H1 (cell line): Measurements from ENCODE around the gene IGSF9. TPM values are rescaled to one million over a fixed set of nuclear protein-coding genes. Genes with fewer than 3 reads are reported as not detected.

Experiments used
- CTCF ChIA-PET: fragments of 300-600 bp; sonication (Branson Sonifier 250); formaldehyde crosslinking; loops from one replicate; lab custom pipeline; 2021; ENCODE audit not compliant: partially characterized antibody; lab: Charles Lee
- POLR2A ChIA-PET: fragments of 300-600 bp; sonication (Branson Sonifier 250); formaldehyde crosslinking; loops from one replicate; lab custom pipeline; 2021; ENCODE audit warnings: inconsistent platforms; ENCODE audit not compliant: partially characterized antibody; lab: Charles Lee
- DNase-seq, 2 experiments: peaks; one replicate each; pipeline versions ENCODE4 v3.0.0 to v3.0.0-alpha.2; 2010 to 2022; ENCODE audit warnings: low spot score in 2 of 2, low read depth in 1 of 2, mixed read lengths in 1 of 2
- FAIRE-seq: peaks from 2 replicates; lab custom pipeline; 2011; peaks lifted over from hg19 to GRCh38; lab: Jason Lieb, UNC
- H2AFZ ChIP-seq: 2 replicates; pipeline ENCODE4 v1.8.1; 2012; ENCODE audit warnings: low read length, inconsistent platforms
- H2AK5ac ChIP-seq: 2 replicates; pipeline ENCODE4 v1.6.1; 2013; ENCODE audit warnings: low read depth, low read length
- H2BK120ac ChIP-seq: replicated peaks from 2 replicates; pipeline ENCODE3; 2013; ENCODE audit warnings: low read depth, low read length, inconsistent platforms
- H2BK12ac ChIP-seq: 2 replicates; pipeline ENCODE4 v1.6.1; 2013; ENCODE audit warnings: low read depth, low read length
- H2BK15ac ChIP-seq: 2 replicates; pipeline ENCODE4 v1.6.1; 2013; ENCODE audit warnings: low read length
- H2BK20ac ChIP-seq: 2 replicates; pipeline ENCODE4 v1.6.1; 2013; ENCODE audit warnings: low read length
- H2BK5ac ChIP-seq: 2 replicates; pipeline ENCODE4 v1.6.1; 2013; ENCODE audit warnings: low read depth, low read length
- H3K14ac ChIP-seq: 2 replicates; pipeline ENCODE4 v1.6.1; 2013; ENCODE audit warnings: inconsistent platforms; ENCODE audit not compliant: insufficient read length
- H3K18ac ChIP-seq: 2 replicates; pipeline ENCODE4 v1.6.1; 2013; ENCODE audit warnings: low read length; ENCODE audit errors: extremely low read depth
- H3K23ac ChIP-seq: 2 replicates; pipeline ENCODE4 v1.6.1; 2013; ENCODE audit warnings: inconsistent platforms; ENCODE audit not compliant: insufficient read length
- H3K23me2 ChIP-seq: 2 replicates; pipeline ENCODE4 v1.6.1; 2013; ENCODE audit warnings: low read depth, low read length
- H3K27ac ChIP-seq: 2 replicates; pipeline ENCODE4 v1.6.1; 2011; ENCODE audit warnings: low read depth, low read length, inconsistent platforms
- H3K27me3 ChIP-seq, 4 experiments: replicated peaks in 1 of 4; 1 replicate in 1 of 4; 2 replicates in 3 of 4; pipeline versions ENCODE4 v1.6.1 to v1.8.1; 2011 to 2013; ENCODE audit warnings: low read length in 3 of 4, mild to moderate bottlenecking in 3 of 4, inconsistent platforms in 2 of 4, mixed read lengths in 2 of 4, moderate library complexity in 1 of 4; ENCODE audit not compliant: control insufficient read depth in 3 of 4, insufficient read depth in 3 of 4; ENCODE audit errors: extremely low read depth in 1 of 4
- H3K36me3 ChIP-seq, 4 experiments: 2 replicates each; pipeline versions ENCODE4 v1.6.1 to v1.8.1; 2011 to 2013; ENCODE audit warnings: mild to moderate bottlenecking in 4 of 4, low read length in 3 of 4, moderate library complexity in 2 of 4, control low read depth in 1 of 4, inconsistent platforms in 1 of 4; ENCODE audit not compliant: insufficient read depth in 4 of 4, control insufficient read depth in 2 of 4
- H3K4ac ChIP-seq: replicated peaks from 2 replicates; pipeline ENCODE3; 2013; ENCODE audit warnings: low read length, low read depth, mixed read lengths, inconsistent platforms; ENCODE audit not compliant: insufficient read length
- H3K4me1 ChIP-seq, 4 experiments: replicated peaks in 1 of 4; 1 replicate in 1 of 4; 2 replicates in 3 of 4; pipeline versions ENCODE4 v1.6.1 to v1.8.1; 2011 to 2013; ENCODE audit warnings: low read length in 3 of 4, inconsistent platforms in 2 of 4, mixed read lengths in 1 of 4; ENCODE audit not compliant: insufficient read depth in 4 of 4, control insufficient read depth in 3 of 4
- H3K4me2 ChIP-seq, 2 experiments: 2 replicates each; pipeline versions ENCODE4 v1.6.1 to v1.8.1; 2011 to 2013; ENCODE audit warnings: low read depth in 2 of 2, low read length in 2 of 2, control low read depth in 1 of 2, inconsistent platforms in 1 of 2, mild to moderate bottlenecking in 1 of 2; ENCODE audit not compliant: insufficient read depth in 1 of 2
- H3K4me3 ChIP-seq, 4 experiments: fragments of 200-600, 300-600 bp in 1 of 4; sonication (generic), shearing (Covaris generic), sonication (Bioruptor Twin) in 1 of 4; 2 replicates each; pipeline versions ENCODE4 v1.5.1 to v1.8.1; 2011 to 2016; ENCODE audit warnings: low read length in 4 of 4, low read depth in 3 of 4, control low read depth in 2 of 4, inconsistent platforms in 2 of 4, mild to moderate bottlenecking in 2 of 4, mixed read lengths in 1 of 4, moderate library complexity in 1 of 4; ENCODE audit not compliant: insufficient read depth in 2 of 4; ENCODE audit errors: extremely low read depth in 1 of 4
- H3K56ac ChIP-seq: replicated peaks from 2 replicates; pipeline ENCODE3; 2013; ENCODE audit warnings: low read depth, mild to moderate bottlenecking, mixed read lengths, low read length, inconsistent platforms; ENCODE audit not compliant: insufficient read length
- H3K79me1 ChIP-seq: 2 replicates; pipeline ENCODE4 v1.6.1; 2013; ENCODE audit warnings: low read depth, low read length, control low read depth
- H3K79me2 ChIP-seq, 2 experiments: 2 replicates each; pipeline versions ENCODE4 v1.6.1 to v1.8.1; 2012 to 2013; ENCODE audit warnings: low read length in 2 of 2, mild to moderate bottlenecking in 2 of 2, inconsistent platforms in 1 of 2; ENCODE audit not compliant: insufficient read depth in 2 of 2, control insufficient read depth in 1 of 2
- H3K9ac ChIP-seq, 4 experiments: replicated peaks in 1 of 4; 1 replicate in 1 of 4; 2 replicates in 3 of 4; pipeline versions ENCODE4 v1.6.1 to v1.8.1; 2011 to 2013; ENCODE audit warnings: low read depth in 3 of 4, low read length in 3 of 4, control low read depth in 2 of 4, mild to moderate bottlenecking in 2 of 4, moderate library complexity in 2 of 4, inconsistent platforms in 1 of 4; ENCODE audit errors: extremely low read depth in 1 of 4
- H3K9me3 ChIP-seq, 2 experiments: 2 replicates each; pipeline versions ENCODE4 v1.6.1 to v1.8.1; 2012 to 2013; ENCODE audit warnings: mild to moderate bottlenecking in 2 of 2, moderate library complexity in 2 of 2, control low read depth in 1 of 2, inconsistent platforms in 1 of 2, low read depth in 1 of 2, low read length in 1 of 2, mixed read lengths in 1 of 2; ENCODE audit not compliant: insufficient read depth in 2 of 2
- H4K20me1 ChIP-seq, 2 experiments: replicated peaks in 1 of 2; 2 replicates each; pipeline versions ENCODE3 to v1.8.1; 2011 to 2013; ENCODE audit warnings: inconsistent platforms in 2 of 2, low read length in 2 of 2, mild to moderate bottlenecking in 1 of 2; ENCODE audit not compliant: insufficient read depth in 2 of 2, control insufficient read depth in 1 of 2
- H4K5ac ChIP-seq: 2 replicates; pipeline ENCODE4 v1.6.1; 2013; ENCODE audit warnings: low read length, low read depth, mixed read lengths, inconsistent platforms; ENCODE audit not compliant: insufficient read length
- H4K8ac ChIP-seq: 2 replicates; pipeline ENCODE4 v1.8.0; 2013; ENCODE audit warnings: mild to moderate bottlenecking, moderate library complexity, low read length, inconsistent platforms; ENCODE audit not compliant: insufficient read depth; ENCODE audit errors: extremely low read depth
- H4K91ac ChIP-seq: replicated peaks from 2 replicates; pipeline ENCODE3; 2013; ENCODE audit warnings: low read length, mixed read lengths, inconsistent platforms; ENCODE audit not compliant: insufficient read length
- EP300 ChIP-seq, 2 experiments: IDR thresholded peaks; 1 replicate in 1 of 2; 2 replicates in 1 of 2; pipeline ENCODE4 v1.6.1; 2011 to 2012; ENCODE audit warnings: low read depth in 2 of 2, low read length in 2 of 2, mild to moderate bottlenecking in 2 of 2, borderline replicate concordance in 1 of 2, inconsistent platforms in 1 of 2, moderate library complexity in 1 of 2
- POU5F1 ChIP-seq: IDR thresholded peaks from 2 replicates; pipeline ENCODE4 v1.6.1; 2011; ENCODE audit warnings: low read depth, mild to moderate bottlenecking, low read length, moderate library complexity
- WGBS, 2 experiments: shearing (Covaris generic) in 1 of 2; methylation state at CpG; one replicate each; pipeline versions ENCODE4 v1.1.6 to v1.1.7; 2013 to 2015; ENCODE audit warnings: low lambda C conversion rate in 2 of 2, mixed read lengths in 2 of 2, inconsistent platforms in 1 of 2, low coverage in 1 of 2, missing lambda C conversion rate in 1 of 2; ENCODE audit not compliant: insufficient replicate concordance in 2 of 2, insufficient coverage in 1 of 2, insufficient read length in 1 of 2; ENCODE audit errors: extremely low coverage in 1 of 2, missing lambda C conversion rate in 1 of 2; 5-methylcytosine and 5-hydroxymethylcytosine counted together
- polyA plus RNA-seq, 7 experiments: library from polyadenylated mRNA; depleted of rRNA in 3 of 7; stranded (reverse) in 5 of 7; unstranded in 2 of 7; fragments of >200 nt in 5 of 7; fragments of 200-250 nt in 2 of 7; gene quantifications; 1 replicate in 5 of 7; 2 replicates in 1 of 7; 4 replicates in 1 of 7; pipeline versions ENCODE4 v1.2.1 to v1.2.3, GENCODE V29; 2011 to 2013; ENCODE audit warnings: missing spikeins in 2 of 7, mixed read lengths in 2 of 7
- total RNA-seq: library from RNA; stranded (reverse); fragmentation: NEBNext Ultra II Directional; extraction: Animal tissue kit (Norgen Biotek cat#: 25700); gene quantifications from 2 replicates; pipeline ENCODE4 v1.2.1, GENCODE V29; 2021

IGSF9 gene
- total and polyA plus RNA-seq, 2 of the 8 experiments (the other 6 are each of a cell fraction or from before 2014, with no cell fraction given), result 10.9 to 28.1 TPM

DNA sequence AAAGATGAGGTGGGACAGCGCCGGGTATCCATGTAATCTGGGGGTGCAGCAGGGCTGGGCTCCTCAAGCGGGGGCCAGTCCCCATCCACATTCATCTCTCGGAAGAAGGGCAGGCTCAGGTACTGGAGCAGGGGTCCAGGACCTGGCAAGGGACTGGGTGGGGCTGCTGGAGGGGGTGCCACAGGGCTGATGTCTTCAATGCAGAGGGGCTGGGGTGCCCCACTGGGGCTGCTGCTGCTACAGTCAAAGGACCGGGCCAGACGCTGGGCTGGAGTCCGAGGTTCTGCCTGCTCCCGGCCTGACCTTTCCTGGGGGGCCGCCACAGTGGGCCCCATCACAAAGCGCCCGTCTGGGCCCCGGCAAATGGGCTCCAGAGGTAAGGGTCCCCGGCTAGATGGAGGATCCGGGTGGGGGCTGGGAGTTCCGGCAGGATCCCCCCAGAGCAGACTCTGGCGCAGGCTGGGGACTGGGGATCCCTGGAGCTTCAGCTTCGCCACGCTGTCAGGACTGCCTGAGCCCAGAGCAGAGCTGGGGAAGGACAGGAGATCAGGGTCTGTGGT lies 16.8 kb downstream of the IGSF9 start:
- H2AFZ ChIP-seq, result no peak overlapping the region
- H3K4me3 ChIP-seq, result no peak overlapping the region
- peaks cover 0 to 23% (median 10%) of the 10 kb centered on the region in 4 experiments; a peak in 4 of 8 replicates for H3K36me3 ChIP-seq
- no peak overlapping the region for H2AK5ac ChIP-seq
- 95% methylated on average over 12 of the region's 18 CpGs; no CpG with 5 or more reads in 1 of the 2 experiments for WGBS, 2 experiments
- peaks cover 3 to 12% (median 8%) of the 10 kb centered on the region in 4 experiments for H3K4me1 ChIP-seq
- TF ChIP-seq POU5F1, result no peak
- no peak for TF ChIP-seq EP300 (IDR thresholded peaks at IDR 0.05; ENCODE audit: borderline replicate concordance in 1 of 2, low read depth in 2 of 2, low read length in 2 of 2)
- no peak overlapping the region for H3K56ac ChIP-seq
- no peak overlapping the region for H4K91ac ChIP-seq
- no peak overlapping the region for H2BK120ac ChIP-seq
- H3K4me2 ChIP-seq, result no peak overlapping the region
- no peak overlapping the region for H3K14ac ChIP-seq
- H3K79me1 ChIP-seq, result no peaks in the 10 kb centered on the region
- no peak overlapping the region for H3K18ac ChIP-seq
- peaks cover 0 to 3% of the 10 kb centered on the region in 2 experiments for H4K20me1 ChIP-seq
- H2BK5ac ChIP-seq, result no peak overlapping the region
- H4K5ac ChIP-seq, result no peak overlapping the region
- H3K27me3 ChIP-seq, result peaks cover 0 to 17% (median 8%) of the 10 kb centered on the region in 4 experiments; a peak in 5 of 7 replicates
- H3K27ac ChIP-seq, result no peak overlapping the region
- peaks cover 17% of the 10 kb centered on the region; the same call in 1 of the 2 replicates for H3K23me2 ChIP-seq
- no peak overlapping the region for H2BK12ac ChIP-seq
- no peak overlapping the region for H3K9ac ChIP-seq
- H3K9me3 ChIP-seq, result no peaks in the 10 kb centered on the region
- H2BK15ac ChIP-seq, result no peak overlapping the region
- no peak overlapping the region for H3K23ac ChIP-seq
- H4K8ac ChIP-seq, result no peak overlapping the region
- ChIA-PET POLR2A (interaction anchor here (1.0 kb wide), 1 partner anchor 11 kb away, joined by 3 read pairs; no protein-coding TSS in a partner anchor), CTCF (interaction anchor here (0.7 to 35.5 kb wide), 6 partner anchors 8 to 130 kb away, joined by 3 to 696 read pairs (median 28); no protein-coding TSS in a partner anchor)
- 0 out of 4 replicates have a peak, but pooled peaks cover 0 to 2% of the 10 kb centered on the region in 2 experiments for H3K79me2 ChIP-seq
- FAIRE-seq (no peak), DNase-seq (no peak)
- H3K4ac ChIP-seq, result no peak overlapping the region
- no peak overlapping the region for H2BK20ac ChIP-seq
